GM19025 (cell line): ENCODE results near the gene COL27A1.

Experiments
- ATAC-seq: cut with Tn5 transposase; IDR thresholded peaks from one replicate; pipeline ENCODE4 v1.9.1; 2021; ENCODE audit warnings: mild to moderate bottlenecking, low read depth, moderate library complexity; ENCODE audit not compliant: unreplicated experiment

The COL27A1 gene

GRCh38 chr9:114291064-114291474 lies 135.7 kb downstream of the COL27A1 start:
- ATAC-seq, result no peak

GRCh38 chr9:114291886-114292590 lies 136.7 kb downstream of the COL27A1 start:
- no peak for ATAC-seq

GRCh38 chr9:114294664-114295063 lies 139.3 kb downstream of the COL27A1 start:
- no peak for ATAC-seq

- ATAC-seq, result no peak
Measured at GRCh38 chr9:114296338-114296737, 141.0 kb downstream of the COL27A1 start.

GRCh38 chr9:114299286-114300152 lies 144.2 kb downstream of the COL27A1 start:
- ATAC-seq, result no peak

- ATAC-seq, result no peak
Measured at GRCh38 chr9:114300153-114300845, 145.0 kb downstream of the COL27A1 start.

GRCh38 chr9:114300846-114301797 lies 145.8 kb downstream of the COL27A1 start:
- no peak for ATAC-seq

GRCh38 chr9:114301798-114302565 lies 146.6 kb downstream of the COL27A1 start:
- ATAC-seq, result no peak

- no peak for ATAC-seq
Measured at GRCh38 chr9:114302727-114303126, 147.4 kb downstream of the COL27A1 start.

- ATAC-seq, result no peak
Measured at GRCh38 chr9:114303571-114303970, 148.2 kb downstream of the COL27A1 start.

- no peak for ATAC-seq
Measured at GRCh38 chr9:114303977-114304376, 148.6 kb downstream of the COL27A1 start.

GRCh38 chr9:114304416-114305188 lies 149.3 kb downstream of the COL27A1 start:
- ATAC-seq, result no peak

GRCh38 chr9:114307899-114308267 lies 152.5 kb downstream of the COL27A1 start:
- ATAC-seq, result no peak

- no peak for ATAC-seq
Measured at GRCh38 chr9:114308361-114308950, 153.1 kb downstream of the COL27A1 start.

- no peak for ATAC-seq
Measured at GRCh38 chr9:114309096-114309495, 153.8 kb downstream of the COL27A1 start.

- no peak for ATAC-seq
Measured at GRCh38 chr9:114310471-114311450, 155.4 kb downstream of the COL27A1 start.
